HL-60 (cell line): ENCODE data around the gene IGSF9B.

Experiments
- DNase-seq, 2 experiments: peaks; one replicate each; pipeline ENCODE4 v3.0.0-alpha.2; 2010 to 2020; ENCODE audit warnings: low read depth in 1 of 2, low spot score in 1 of 2
- H3K27ac ChIP-seq: fragments of 250-450 bp; sonication (Bioruptor Pico); replicated peaks from 2 replicates; pipeline ENCODE4 v1.5.1; 2020; ENCODE audit warnings: mild to moderate bottlenecking, moderate library complexity
- H3K27me3 ChIP-seq: fragments of 250-450 bp; sonication (Bioruptor Pico); 2 replicates; pipeline ENCODE4 v1.5.1; 2021; ENCODE audit warnings: mild to moderate bottlenecking, moderate library complexity; ENCODE audit not compliant: insufficient read depth, poor library complexity, severe bottlenecking
- H3K4me3 ChIP-seq: replicated peaks from 2 replicates; pipeline ENCODE4 v1.5.1; 2011; ENCODE audit warnings: mild to moderate bottlenecking, control low read depth, low read length; ENCODE audit not compliant: insufficient read depth
- CTCF ChIP-seq: IDR thresholded peaks from one replicate; pipeline ENCODE4 v1.5.1; 2011; ENCODE audit warnings: low read length, control low read depth, inconsistent platforms; ENCODE audit not compliant: insufficient read depth
- GABPA ChIP-seq: IDR thresholded peaks from 2 replicates; pipeline ENCODE4 v1.6.1; 2012; ENCODE audit warnings: low read depth
- POLR2AphosphoS5 ChIP-seq: IDR thresholded peaks from 2 replicates; pipeline ENCODE4 v1.6.1; 2012; ENCODE audit warnings: low read depth
- SPI1 ChIP-seq: IDR thresholded peaks from 2 replicates; pipeline ENCODE4 v1.6.1; 2012; ENCODE audit warnings: low read depth, mild to moderate bottlenecking, borderline replicate concordance
- TF ChIP-seq, protein P1 (sequence below): IDR thresholded peaks from 2 replicates; pipeline ENCODE4 v1.6.1; 2012; ENCODE audit warnings: low read depth; ENCODE audit not compliant: insufficient replicate concordance

Gene IGSF9B

GRCh38 chr11:133922078-133922870 lies 34.5 kb downstream of the IGSF9B start:
- Histone ChIP-seq H3K4me3 (no peak overlapping the region), H3K27me3 (no peaks in the 10 kb centered on the region), H3K27ac (no peak overlapping the region)
- no peak for DNase-seq
- no peak for TF ChIP-seq SPI1

- no peak overlapping the region for H3K27ac ChIP-seq
- no peak overlapping the region for H3K4me3 ChIP-seq
- no peak for DNase-seq
- no peaks in the 10 kb centered on the region for H3K27me3 ChIP-seq
- TF ChIP-seq POLR2AphosphoS5 (no peak), GABPA (no peak), CTCF (no peak)
- TF ChIP-seq, protein P1, sequence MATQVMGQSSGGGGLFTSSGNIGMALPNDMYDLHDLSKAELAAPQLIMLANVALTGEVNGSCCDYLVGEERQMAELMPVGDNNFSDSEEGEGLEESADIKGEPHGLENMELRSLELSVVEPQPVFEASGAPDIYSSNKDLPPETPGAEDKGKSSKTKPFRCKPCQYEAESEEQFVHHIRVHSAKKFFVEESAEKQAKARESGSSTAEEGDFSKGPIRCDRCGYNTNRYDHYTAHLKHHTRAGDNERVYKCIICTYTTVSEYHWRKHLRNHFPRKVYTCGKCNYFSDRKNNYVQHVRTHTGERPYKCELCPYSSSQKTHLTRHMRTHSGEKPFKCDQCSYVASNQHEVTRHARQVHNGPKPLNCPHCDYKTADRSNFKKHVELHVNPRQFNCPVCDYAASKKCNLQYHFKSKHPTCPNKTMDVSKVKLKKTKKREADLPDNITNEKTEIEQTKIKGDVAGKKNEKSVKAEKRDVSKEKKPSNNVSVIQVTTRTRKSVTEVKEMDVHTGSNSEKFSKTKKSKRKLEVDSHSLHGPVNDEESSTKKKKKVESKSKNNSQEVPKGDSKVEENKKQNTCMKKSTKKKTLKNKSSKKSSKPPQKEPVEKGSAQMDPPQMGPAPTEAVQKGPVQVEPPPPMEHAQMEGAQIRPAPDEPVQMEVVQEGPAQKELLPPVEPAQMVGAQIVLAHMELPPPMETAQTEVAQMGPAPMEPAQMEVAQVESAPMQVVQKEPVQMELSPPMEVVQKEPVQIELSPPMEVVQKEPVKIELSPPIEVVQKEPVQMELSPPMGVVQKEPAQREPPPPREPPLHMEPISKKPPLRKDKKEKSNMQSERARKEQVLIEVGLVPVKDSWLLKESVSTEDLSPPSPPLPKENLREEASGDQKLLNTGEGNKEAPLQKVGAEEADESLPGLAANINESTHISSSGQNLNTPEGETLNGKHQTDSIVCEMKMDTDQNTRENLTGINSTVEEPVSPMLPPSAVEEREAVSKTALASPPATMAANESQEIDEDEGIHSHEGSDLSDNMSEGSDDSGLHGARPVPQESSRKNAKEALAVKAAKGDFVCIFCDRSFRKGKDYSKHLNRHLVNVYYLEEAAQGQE, result no peak
These were observed 35.3 kb downstream of the IGSF9B start for GRCh38 chr11:133921513-133921912.

- no peak for DNase-seq
- no peak overlapping the region for H3K27ac ChIP-seq
- H3K27me3 ChIP-seq, result no peaks in the 10 kb centered on the region
- TF ChIP-seq POLR2AphosphoS5 (no peak), GABPA (no peak), SPI1 (no peak), CTCF (no peak)
- TF ChIP-seq, protein P1, result no peak
- H3K4me3 ChIP-seq, result no peak overlapping the region
These were observed 35.7 kb downstream of the IGSF9B start for GRCh38 chr11:133921026-133921425.

DNA sequence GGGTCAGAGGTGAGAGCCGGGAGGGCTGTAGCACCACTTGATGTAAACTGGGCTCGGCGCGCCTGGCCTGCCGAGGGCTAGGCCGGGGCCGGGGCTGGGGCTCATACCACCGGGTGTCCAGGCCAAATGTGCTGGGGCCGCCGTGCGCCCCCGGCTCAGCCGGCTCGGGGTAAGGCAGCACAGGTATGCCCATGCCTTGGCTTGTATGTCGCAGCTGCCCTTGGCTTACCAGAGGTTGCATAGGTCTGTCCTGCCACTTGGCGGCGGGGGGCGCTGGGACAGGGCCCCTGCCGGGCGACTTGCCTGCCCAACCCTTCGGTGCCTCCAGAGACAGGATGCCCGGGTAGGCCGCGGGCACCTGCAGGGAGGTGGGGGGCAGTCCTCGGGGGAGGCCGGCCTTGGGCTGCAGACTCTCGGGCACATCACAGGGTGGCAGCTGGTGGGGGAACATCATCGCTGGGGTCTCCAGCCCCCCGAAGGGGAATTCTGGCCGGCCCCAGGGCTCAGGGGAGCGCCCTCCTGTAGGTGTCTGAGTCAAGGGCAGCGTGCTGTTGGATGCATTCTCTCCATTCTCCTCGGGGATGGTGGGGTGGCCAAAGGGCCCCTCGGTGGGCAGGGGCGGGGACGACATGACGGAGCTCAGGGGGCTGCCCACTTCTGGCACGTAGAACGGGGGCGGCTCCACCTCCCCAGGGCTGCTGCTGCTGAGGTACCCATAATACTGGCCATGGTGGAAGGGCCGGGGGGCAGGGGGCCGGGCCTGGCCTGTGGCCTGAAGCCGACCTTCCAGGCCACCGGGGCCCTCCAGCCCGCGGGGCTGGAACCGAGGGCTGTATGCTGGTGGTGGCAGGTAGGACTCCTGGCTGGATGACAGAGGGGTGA lies 36.4 kb downstream of the IGSF9B start:
- no peak for DNase-seq
- H3K27ac ChIP-seq, result no peak overlapping the region
- TF ChIP-seq SPI1, result no peak
- TF ChIP-seq GABPA, result no peak
- TF ChIP-seq CTCF, result no peak
- no peak for TF ChIP-seq POLR2AphosphoS5
- TF ChIP-seq, protein P1, result no peak
- H3K27me3 ChIP-seq, result no peaks in the 10 kb centered on the region
- H3K4me3 ChIP-seq, result no peak overlapping the region
